GM21576 (cell line): ENCODE data around the gene CBX2.
A peak's percentile ranks its signal among the peaks of the same experiment; 100 is the strongest.

Source experiments
- ATAC-seq: cut with Tn5 transposase; IDR thresholded peaks from one replicate; pipeline ENCODE4 v1.9.1; 2021; ENCODE audit warnings: mild to moderate bottlenecking, moderate library complexity; ENCODE audit not compliant: unreplicated experiment

The CBX2 gene

GRCh38 chr17:79777894-79778503, at the start of gene CBX2:
Gene CBX2 (plus strand): TSS chr17:79778148. CDS start chr17:79778236, 88 bp downstream.
- ATAC-seq = peak; percentile 63

DNA sequence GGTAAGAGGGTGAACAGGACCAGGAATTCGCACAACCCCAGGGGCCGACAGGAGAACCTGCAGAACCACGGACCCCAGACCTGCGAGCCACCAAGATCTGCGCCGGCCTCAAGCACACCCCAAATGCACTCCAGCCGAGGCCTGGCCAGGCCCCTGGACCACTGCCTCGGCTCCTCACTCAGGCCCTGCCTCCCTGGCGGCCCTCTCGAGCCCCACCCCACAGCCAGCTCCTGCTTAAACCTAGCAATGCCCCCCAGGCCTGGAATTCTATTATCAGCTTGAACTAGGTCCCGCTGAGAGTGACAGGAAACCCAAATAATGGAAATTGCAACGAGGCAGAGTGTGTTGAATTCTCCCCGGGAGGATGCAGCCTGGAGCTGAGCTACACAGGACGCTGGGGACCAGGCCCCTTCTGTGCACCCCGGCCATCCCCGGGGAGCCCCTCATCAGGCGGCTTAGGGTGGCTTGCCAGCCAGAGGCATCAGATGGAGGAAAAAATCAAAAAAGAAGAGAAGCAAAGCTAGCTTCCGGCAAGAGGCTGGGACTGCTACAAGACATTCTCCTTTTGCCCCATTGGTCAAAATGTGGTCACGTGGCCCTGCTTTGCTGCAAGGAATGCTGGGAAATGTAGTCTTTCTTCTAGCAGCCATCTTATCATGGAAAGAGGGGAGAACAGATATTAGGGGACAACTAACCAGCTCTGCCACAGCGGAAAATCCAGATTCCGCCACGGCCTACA, 49.6 kb upstream of the CBX2 start:
- no peak for ATAC-seq

- ATAC-seq = no peak
Observed at GRCh38 chr17:79728908-79729471, 49.0 kb upstream of the CBX2 start.

DNA sequence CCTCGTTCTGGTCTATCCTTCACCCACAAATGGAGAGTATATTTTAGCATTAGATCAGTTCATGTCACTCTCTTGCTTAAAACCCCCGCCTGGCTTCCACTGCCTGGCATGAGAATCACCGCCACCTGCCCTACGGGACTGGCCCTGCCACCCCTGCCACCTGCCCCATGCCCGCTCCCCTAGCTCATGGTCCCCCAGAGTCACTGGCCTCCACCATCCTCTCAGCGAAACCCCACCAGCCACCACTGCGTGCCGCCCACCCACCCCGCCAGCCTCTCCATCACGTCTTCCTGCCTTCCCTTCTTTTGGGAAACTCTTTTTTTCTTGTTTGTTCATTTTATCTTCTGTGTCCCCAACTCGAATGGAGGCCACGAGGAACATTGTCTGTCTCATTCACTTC, 48.2 kb upstream of the CBX2 start:
- ATAC-seq = no peak

DNA sequence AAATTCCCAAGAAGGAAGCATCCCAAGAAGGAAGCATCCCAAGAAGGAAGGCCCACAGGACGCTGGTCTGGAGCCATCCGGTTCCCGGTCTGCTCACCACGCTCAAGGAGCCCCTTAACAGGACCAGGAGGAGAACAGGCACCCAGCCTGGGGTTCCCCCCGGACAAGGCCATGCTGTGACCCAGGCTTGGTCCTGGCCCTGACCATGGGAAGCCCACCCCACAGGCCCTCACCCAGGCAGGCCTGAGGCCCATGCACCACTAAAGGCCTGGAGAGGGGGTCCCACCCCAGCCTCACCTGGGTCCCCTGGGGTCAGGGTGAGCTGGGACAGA, 47.5 kb upstream of the CBX2 start:
- no peak for ATAC-seq

GRCh38 chr17:79730769-79731483, 47.0 kb upstream of the CBX2 start, which contains the start of gene ENPP7:
Gene ENPP7 (plus strand): TSS chr17:79730943. CDS start chr17:79731140, 197 bp downstream.
- no peak for ATAC-seq

- no peak for ATAC-seq
Observed at GRCh38 chr17:79732254-79732653, 45.7 kb upstream of the CBX2 start.

DNA sequence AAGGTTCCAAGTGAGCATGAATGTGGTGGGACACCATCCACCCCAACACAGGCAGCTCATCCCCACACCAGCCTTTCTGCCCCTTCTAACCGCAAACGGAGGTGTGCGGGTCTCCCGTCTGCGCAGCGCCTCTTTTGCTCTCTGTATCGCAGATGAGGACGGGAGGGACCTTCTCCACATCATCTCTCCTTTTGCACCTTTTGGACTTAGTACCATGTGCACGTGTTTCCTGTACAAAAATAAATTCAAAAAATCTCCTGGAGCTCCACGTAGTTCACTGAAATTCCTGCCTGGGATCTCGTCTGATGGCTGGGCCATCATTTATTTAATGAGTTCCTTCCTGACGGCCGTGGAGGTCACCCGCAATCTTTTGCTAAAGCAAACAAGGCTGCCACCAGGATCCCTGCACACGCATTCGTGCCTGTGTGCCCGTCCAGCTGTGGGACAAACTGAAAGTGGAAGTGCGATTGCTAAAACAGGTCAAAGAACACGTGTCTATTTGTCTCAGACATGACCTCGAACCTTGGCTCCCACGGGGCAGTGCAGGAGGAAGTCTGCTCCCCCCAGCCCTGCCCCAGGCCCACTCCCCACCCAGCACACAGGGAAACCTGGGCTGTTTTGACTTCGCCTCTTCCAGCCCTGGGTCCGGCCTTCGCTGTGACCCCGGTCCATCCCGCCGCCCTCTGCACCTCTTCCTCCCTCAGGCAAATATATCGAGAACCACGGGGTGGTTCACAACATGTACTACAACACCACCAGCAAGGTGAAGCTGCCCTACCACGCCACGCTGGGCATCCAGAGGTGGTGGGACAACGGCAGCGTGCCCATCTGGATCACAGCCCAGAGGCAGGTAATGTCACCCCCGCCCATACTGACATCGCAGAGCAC, 44.9 kb upstream of the CBX2 start:
- no peak for ATAC-seq

DNA sequence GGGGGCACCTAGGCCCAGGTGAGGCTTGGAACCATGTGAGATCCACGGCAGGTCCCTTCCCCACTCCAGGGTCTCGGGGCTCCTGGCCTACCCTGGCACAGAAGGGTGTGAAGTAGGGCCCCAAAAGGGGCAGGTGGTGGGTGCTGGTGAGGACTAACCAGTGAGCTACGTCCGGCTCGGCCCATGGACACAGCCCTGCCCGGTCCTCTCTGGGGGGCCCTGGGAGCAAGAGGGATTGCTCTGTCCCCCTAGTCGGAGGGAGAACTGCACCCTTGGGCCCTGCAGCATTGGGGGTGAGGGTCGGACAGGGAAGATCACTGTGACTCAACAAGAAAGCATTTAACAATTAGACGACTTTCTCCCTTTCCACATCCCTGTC, 44.3 kb upstream of the CBX2 start:
- no peak for ATAC-seq

- ATAC-seq = no peak
Observed at GRCh38 chr17:79735096-79735495, 42.9 kb upstream of the CBX2 start.

- no peak for ATAC-seq
Observed at GRCh38 chr17:79737046-79737921, 40.7 kb upstream of the CBX2 start.

DNA sequence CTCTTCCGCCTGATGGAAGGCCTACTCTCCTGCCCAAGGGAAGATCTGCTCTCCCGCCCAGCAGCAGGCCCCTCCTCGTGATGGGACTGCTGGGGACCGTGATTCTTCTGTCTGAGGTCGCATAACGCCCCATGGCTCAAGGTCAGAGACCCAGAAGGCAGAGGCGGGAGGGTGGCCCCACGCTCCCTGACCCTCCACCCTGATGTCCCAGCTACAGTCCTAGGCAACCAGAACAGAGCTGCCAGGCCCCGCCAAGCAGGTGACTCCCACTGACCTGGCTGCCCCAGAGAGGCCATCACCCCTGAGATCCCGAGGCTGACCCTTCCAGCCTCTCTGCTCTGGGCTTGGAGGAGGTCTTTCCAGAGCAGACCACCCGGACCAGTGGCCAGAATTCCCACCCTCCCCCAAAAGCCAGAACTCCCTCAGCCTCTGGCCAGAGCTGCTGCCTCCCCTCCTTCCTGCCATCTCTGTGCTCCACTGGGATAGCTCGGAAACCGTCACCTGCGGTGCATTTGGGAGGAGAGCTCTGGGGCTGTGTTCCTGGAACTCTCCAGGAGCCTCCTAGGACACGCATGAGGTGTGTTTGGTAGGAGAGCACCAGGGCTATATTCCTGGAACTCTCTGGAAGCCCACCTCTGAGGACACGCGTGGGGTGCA, 39.9 kb upstream of the CBX2 start:
- ATAC-seq = no peak

DNA sequence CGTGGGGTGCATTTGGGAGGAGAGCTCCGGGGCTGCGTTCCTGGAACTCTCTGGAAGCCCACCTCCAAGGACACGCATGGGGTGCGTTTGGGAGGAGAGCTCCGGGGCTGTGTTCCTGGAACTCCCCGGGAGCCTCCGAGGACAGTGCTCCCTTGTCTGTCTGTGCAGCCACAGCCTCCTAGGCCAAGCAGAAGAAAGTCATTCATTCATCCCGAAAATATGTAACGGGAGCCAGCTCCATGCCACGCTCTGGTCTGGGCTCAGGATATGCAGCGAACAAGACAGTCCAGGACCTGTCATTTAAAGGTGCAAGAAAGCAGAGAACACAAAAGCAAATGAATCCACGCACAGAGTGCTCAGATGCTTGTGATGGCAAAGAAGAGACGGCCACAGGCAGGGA, 39.3 kb upstream of the CBX2 start:
- ATAC-seq = no peak

- ATAC-seq = no peak
Observed at GRCh38 chr17:79739148-79740062, 38.5 kb upstream of the CBX2 start.

DNA sequence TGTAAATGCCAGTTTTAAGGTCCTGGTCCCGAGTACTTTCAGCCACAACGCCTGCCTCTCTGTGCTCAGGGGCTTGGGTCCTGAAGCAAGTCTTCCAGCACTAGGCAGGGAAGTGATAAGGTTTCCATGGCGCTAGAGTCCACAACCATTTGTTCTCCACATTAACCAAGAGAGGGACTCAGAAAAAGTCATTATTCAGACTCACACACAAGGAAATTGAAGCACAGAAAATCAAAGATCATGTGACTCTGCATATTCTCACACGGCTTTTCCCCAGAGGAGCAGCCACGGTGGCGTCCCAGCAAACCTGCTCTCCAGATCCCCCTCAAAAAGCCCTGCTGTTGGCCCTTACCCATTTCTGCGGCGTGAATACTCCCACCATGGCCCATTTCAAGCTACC, 37.5 kb upstream of the CBX2 start:
- ATAC-seq = no peak

GRCh38 chr17:79741401-79741750, 36.6 kb upstream of the CBX2 start:
- ATAC-seq = no peak

DNA sequence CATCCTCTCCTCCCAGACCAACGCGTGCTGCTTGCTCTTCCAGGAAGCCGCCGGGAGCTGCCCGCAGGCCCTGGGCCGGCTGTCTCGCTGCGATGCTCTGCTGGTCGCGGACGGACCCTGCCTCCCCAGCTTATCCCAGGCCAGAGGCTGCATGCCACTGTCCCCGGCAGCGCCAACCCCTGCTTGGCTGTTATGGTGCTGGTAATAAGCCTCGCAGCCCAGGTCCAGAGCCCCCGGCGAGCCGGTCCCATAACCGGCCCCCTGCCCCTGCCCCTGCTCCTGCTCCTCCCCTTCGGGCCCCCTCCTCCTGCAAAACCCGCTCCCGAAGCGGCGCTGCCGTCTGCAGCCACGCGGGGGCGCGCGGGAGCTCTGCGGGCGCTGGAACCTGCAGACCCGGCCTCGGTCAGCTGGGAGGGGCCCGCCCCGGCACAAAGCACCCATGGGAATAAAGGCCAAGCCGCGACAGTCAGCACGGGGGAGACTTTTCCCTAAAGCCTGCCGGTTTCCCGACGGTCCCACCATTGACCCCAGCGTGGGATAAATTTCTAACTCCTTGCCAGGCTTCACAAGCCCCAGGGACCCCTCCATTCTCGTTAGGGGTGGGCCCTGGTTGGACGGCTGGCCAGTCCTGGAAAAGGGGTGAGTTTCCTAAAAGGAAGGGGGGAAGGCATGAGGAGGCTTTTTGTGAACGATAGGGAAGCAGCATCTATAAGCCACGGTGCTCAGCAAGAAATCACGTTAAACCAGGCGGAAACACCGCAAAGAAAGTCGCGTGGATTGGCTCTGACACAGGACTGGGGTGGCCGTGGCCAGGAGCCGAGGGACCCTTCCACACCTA, 36.0 kb upstream of the CBX2 start:
- no peak for ATAC-seq

- ATAC-seq = no peak
Observed at GRCh38 chr17:79742589-79742918, 35.4 kb upstream of the CBX2 start.
